HEK293 (cell line): Measurements from ENCODE around the gene GUCY2F.

ENCODE experiments used
- SCRT1 ChIP-seq: fragments of 450-650 bp; formaldehyde crosslinking; IDR thresholded peaks from 2 replicates; pipeline ENCODE4 v1.5.1; 2016; ENCODE audit warnings: missing biosample characterization, missing genetic modification characterization, borderline replicate concordance
- YY1 ChIP-seq: fragments of 450-650 bp; formaldehyde crosslinking; IDR thresholded peaks from 2 replicates; pipeline ENCODE4 v1.5.1; 2018; ENCODE audit warnings: missing biosample characterization, missing genetic modification characterization
- ZNF146 ChIP-seq: fragments of 450-650 bp; formaldehyde crosslinking; IDR thresholded peaks from 2 replicates; pipeline ENCODE4 v1.5.1; 2016; ENCODE audit warnings: missing biosample characterization, missing genetic modification characterization
- ZNF426 ChIP-seq: fragments of 450-650 bp; formaldehyde crosslinking; IDR thresholded peaks from 2 replicates; pipeline ENCODE4 v1.5.1; 2017; ENCODE audit warnings: missing biosample characterization, missing genetic modification characterization, mild to moderate bottlenecking, inconsistent platforms, moderate library complexity
- ZNF621 ChIP-seq: fragments of 450-650 bp; formaldehyde crosslinking; IDR thresholded peaks from 2 replicates; pipeline ENCODE4 v1.5.1; 2017; ENCODE audit warnings: missing biosample characterization, missing genetic modification characterization
- ZNF747 ChIP-seq: fragments of 450-650 bp; formaldehyde crosslinking; IDR thresholded peaks from 2 replicates; pipeline ENCODE4 v1.5.1; 2016; ENCODE audit warnings: missing biosample characterization, missing genetic modification characterization
- ZNF768 ChIP-seq: fragments of 450-650 bp; formaldehyde crosslinking; IDR thresholded peaks from 2 replicates; pipeline ENCODE4 v1.5.1; 2018; ENCODE audit warnings: missing biosample characterization, mild to moderate bottlenecking, missing genetic modification characterization
- ZNF837 ChIP-seq: fragments of 450-650 bp; formaldehyde crosslinking; IDR thresholded peaks from 2 replicates; pipeline ENCODE4 v1.5.1; 2016; ENCODE audit warnings: missing biosample characterization, missing genetic modification characterization
- TF ChIP-seq, protein P1 (sequence below): fragments of 450-650 bp; formaldehyde crosslinking; IDR thresholded peaks from 2 replicates; pipeline ENCODE4 v1.5.1; 2016; ENCODE audit warnings: missing biosample characterization, missing genetic modification characterization

DNA sequence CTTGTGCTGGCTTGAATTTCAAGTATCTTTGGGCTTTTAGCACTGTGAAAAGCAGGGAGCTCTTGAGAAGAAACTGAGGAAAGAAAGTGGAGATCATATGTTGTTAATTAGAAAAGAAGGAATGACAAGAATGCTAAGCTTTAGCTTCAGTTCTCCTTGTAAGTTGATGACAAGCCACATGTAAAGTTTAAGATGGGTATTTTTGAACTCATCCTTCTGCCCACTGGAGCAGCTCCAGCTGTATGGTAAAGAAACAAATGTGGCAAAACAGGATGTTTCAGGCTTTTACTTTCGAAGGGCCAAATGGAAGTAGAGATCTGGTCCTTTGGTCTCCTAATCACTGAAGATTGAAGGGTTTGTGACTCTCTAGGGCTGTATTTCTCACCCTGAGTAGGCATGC lies 137.8 kb downstream of the GUCY2F start:
- TF ChIP-seq ZNF747 (tag by site-specific recombination): no peak
- no peak for TF ChIP-seq ZNF768
- TF ChIP-seq ZNF837 (tag by site-specific recombination): no peak
- TF ChIP-seq, protein P1, sequence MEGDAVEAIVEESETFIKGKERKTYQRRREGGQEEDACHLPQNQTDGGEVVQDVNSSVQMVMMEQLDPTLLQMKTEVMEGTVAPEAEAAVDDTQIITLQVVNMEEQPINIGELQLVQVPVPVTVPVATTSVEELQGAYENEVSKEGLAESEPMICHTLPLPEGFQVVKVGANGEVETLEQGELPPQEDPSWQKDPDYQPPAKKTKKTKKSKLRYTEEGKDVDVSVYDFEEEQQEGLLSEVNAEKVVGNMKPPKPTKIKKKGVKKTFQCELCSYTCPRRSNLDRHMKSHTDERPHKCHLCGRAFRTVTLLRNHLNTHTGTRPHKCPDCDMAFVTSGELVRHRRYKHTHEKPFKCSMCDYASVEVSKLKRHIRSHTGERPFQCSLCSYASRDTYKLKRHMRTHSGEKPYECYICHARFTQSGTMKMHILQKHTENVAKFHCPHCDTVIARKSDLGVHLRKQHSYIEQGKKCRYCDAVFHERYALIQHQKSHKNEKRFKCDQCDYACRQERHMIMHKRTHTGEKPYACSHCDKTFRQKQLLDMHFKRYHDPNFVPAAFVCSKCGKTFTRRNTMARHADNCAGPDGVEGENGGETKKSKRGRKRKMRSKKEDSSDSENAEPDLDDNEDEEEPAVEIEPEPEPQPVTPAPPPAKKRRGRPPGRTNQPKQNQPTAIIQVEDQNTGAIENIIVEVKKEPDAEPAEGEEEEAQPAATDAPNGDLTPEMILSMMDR: no peak
- TF ChIP-seq SCRT1: no peak
- no peak for TF ChIP-seq ZNF426 (tag by site-specific recombination)
- no peak for TF ChIP-seq ZNF621 (tag by site-specific recombination)
- TF ChIP-seq ZNF146 (tag by site-specific recombination): no peak
- no peak for TF ChIP-seq YY1 (tag by site-specific recombination)
